Lung microvascular endothelial cell (primary cell): ENCODE measurements around the gene RNF34. TPM values are rescaled to one million over a fixed set of nuclear protein-coding genes. Genes with fewer than 3 reads are reported as not detected.

Experiments
- DNase-seq, 2 donors: peaks; one replicate each; pipeline versions ENCODE4 v3.0.0 to v3.0.0-alpha.2; 2010; ENCODE audit warnings: low read depth in 2 of 2
- total RNA-seq: library from RNA; depleted of rRNA; stranded (reverse); fragments of >200 nt; gene quantifications from 2 replicates; pipeline ENCODE4 v1.2.1, GENCODE V29; 2014

The RNF34 gene
- total RNA-seq, 1 donor from 2014 or later: 116 TPM

DNA sequence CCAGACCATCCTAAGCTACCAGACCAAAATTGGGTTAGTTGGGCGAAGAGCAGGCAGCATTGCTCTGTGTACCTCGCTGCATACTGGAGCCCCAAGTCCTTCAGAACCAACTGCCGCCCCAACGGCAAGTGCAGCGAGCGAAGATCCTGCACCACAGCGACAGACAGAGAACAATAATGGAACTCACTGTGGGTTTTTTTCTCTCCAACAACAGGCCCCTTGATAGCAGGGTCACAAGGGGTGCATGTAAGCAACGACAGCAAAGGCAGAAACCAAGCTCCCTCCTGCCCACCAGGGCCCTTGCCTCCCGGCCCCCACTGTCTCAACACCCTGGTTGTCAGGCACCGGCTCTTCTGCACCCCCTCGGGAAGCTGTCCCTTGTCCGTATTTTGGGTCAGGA is 39.0 kb downstream of the RNF34 start:
- no peak for DNase-seq

DNA sequence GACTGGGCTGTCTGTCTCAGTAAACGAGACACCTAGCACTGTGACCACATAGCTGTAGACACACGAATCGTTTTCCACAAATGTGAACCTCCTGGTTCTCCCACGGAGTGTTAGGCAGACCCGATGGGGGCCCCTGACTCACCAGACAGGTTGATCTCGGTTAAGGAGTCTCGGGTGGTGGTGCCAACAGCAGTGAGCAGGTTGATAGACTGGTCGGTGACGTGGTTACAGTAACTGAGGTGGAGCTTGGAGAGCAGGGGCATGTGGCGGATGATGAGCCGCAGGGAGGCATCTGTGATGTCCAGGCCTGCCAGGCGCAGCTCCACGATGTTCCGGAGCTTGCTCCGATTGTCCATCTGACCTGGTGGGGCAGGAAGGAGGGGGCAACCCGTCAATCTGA is 39.8 kb downstream of the RNF34 start:
- DNase-seq: no peak

DNA sequence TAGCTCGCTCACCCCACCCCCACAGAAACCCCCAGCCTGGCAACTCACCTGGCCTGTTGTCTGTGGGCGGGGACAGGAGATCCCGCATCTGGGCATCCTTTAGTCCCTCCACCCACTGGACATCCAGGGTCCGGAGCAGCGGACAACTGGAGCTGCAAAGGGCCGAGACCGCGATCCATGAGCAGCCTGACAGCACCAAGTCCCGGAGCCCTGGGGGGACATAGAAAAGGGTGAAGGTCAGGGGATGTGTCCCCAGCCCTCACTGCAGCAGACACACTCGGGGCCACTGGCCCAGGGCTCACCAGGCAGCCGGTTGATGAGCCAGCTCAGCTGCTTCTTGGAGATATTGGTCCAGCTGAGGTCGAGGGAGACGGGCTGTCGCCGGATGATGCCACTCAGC is 40.9 kb downstream of the RNF34 start:
- no peak for DNase-seq

DNA sequence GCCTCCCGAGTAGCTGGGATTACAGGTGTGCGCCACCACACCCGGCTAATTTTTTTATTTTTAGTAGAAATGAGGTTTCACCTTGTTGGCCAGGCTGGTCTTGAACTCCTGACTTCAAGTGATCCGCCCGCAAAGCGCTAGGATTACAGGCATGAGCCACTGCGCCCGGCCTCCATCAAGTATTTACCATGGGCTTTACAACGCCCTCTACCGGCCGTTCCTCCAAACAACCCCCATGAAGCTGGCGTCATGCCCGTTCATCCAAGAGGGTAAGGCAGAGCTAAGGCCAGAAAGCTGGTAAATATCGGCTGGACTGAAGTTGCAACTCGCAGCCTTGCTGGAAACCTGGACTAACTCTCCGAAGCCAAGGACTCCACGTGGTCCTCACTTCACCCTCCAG is 41.6 kb downstream of the RNF34 start:
- DNase-seq: no peak

DNA sequence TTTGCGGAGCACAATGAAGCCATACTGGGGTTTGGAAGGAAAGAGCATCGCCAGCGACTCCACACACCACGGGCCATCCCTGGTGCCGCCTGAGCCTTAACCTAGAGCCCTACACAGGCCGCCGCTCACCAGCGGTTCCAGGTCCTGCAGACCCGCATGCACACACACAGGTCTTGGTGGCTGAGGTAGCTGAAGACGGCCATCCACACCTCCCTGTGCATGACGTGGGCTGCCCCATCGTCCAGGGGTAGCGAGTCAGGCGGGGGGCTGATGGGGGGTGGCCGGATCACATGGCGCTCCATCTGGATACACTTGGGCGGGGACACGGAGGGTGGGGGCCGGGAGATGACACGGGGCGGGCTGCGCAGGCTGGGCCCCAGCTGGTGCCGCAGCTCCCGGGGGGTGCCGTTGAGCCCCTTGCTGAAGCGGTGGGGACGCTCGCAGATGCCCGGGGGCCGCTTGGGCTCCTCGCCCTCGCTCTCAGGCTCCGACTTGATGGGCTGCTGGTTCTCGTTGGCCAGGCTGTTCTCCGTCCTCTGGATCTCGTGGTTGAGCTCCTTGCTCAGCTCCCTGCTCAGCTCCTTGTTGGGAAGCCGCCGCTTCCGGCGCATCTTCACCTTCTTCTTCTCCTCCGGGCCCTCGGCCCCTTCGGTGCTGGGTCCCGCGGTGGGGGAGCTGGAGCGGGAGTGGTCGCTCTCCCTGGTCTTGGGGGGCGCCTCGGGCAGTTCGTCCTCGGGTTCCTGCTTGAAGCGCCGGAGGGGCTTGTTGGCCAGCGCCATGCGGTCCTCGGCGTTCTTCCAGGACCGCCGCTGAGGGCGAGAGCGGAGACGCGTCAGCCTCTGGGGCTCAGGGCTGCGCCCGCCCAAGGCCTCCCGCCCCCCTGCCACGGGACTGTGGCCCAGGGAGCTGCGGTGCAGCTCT is 42.4 kb downstream of the RNF34 start:
- DNase-seq: no peak

DNA sequence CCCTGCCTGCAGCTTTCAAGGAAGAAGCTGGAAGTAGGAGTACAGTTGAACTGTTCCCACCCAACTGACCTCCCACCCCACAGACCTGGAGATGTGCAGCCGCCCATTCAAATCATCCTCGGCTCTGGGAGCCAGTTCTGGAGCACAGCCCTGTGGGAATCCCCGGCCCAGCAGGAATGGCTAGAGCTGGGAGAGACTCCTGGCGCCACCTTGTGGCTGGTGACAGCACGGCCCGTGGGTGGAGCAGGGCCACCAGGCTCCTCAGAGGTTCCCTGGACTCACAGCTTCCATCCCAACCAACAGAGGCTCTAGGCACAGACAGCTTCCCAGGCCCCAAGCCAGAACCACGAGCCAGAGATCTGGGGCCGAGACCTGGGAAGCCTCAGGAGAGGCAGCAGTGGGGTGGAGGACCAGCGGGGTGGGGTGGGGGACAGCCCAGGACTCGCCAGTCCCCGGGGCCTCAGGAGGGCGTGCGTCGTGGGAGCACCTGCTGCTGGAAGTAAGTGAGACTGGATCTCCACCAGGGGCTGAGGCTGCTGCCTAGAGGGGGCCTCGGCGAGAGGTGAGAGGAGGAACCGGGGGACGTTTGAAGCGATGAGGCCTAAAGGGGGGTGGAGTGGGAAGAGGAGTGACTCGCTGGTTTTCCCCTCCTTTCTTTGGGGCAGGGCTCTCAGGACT is 43.4 kb downstream of the RNF34 start:
- peak; percentile 81 to 84 for DNase-seq

DNA sequence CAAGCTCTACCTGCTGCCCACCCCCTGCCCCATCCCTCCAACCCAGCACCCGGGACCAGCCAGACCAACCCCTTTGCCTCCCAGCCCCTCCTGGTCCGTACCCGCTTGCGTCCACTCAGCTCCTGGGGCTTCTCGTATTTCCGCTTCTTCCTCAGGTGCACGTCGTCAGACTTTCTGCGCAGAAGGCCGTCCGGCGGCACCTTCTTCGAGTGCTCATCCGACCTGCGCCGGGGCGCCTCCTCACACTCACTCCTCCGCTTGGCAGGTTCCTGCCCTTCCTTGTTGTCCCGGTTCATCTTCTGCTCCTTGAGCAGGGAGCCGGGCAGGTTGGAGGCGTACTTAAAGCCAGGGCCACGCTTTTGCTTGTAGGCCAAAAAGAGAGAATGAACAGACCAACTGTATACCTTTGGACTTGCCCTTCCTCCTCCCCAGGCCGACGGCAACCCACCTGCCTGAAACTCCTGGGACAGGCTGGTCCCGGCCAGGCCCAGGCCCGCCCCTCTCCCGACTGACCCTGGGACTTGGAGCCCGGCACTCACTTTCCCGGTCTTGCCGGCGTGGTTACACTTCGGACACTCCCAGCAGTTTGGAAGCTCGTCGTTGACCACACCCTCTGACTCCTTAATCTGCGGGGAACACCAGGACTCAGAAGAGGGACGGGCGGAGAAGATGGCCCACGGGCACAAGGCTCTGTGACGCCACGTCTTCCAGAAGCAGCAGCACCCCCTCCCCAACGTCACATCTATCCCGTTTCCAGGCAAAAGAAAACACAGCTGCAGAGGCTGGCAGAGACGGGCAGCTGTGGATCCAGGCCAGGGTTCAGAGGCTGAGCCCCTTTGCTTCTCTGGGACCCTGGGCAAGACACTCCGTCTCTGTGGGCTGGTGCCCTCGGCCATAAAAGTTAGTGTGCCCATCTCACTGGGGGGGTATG is 44.3 kb downstream of the RNF34 start:
- DNase-seq: no peak

DNA sequence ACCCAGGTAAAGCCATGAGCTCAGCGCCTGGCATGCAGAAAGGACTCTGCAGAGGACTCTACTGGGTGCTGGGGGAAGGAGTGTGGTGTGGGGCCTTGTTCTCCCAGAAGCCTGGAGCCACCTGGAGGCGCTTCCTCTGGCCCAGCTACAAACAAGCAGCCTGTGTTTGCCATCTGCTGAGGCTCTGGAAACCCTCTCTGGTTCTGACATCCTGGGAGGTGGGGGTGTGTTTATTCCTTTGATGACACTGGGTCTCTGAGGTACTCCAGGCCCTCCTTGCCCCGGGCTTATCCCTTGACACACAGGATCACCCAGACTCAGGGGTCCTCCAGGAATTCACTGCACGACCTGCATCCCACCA is 44.9 kb downstream of the RNF34 start:
- no peak for DNase-seq

DNA sequence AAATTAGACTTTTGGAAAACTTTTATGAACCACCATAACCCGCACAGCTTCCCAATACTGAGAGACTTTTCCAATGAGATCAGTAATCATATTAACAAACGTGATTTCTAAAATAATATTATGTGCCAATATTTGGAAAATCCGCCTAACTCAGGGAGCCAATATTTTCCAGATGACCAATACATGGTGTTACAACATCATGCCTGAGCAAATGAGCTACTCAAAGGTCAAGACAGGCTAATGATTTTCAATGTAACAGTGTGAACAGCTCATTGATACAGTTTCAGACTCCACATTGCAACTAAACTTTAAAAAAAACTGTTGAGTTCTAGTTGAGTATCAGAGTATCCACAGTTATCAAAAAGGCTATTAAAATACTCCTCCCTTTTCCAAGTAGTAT is 46.8 kb downstream of the RNF34 start:
- DNase-seq: no peak

DNA sequence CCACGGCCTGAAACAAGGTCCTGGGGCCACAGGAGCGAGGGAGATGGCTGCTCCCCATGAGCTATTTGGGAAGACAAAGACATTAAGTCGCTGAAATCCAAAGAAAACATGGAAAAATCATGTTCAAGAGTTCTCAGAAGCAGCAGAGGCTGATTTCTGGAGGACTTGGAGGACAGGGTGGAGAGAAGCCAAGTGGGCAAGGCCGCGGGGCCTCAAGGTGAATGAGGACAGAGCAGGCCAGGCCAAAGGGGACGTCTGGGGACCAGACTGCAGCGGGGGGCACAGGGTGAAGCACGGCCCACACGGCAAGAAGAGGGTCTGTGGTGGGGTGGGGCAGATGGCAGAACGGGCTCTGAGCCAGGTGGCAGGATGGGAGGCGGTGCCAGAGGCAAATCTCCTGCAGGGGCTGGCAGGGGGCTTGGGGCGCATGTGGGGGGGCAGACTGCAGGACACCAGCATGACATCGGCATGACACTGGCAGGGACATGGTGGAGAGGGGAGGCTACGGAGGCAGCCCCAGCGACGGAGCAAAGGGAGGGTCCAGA is 48.9 kb downstream of the RNF34 start:
- DNase-seq: no peak

DNA sequence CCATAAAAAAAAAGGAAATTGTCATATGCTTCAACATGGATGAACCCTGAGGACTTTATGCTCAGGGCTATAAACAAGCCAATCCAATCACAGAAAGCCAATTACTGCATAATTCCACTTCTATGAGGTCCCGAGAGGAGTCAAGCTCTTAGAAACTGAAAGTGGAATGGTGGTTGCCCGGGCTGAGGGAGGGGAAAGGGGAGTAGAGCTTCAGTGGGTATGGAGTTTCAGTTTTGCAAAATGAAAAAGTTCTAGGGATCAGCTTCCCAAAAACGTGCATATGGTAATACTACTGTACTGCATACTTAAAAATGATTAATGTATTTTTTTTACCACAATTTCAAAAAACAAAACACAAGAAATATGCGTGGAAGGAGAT is 52.0 kb downstream of the RNF34 start:
- DNase-seq: peak; percentile 61 to 64

DNA sequence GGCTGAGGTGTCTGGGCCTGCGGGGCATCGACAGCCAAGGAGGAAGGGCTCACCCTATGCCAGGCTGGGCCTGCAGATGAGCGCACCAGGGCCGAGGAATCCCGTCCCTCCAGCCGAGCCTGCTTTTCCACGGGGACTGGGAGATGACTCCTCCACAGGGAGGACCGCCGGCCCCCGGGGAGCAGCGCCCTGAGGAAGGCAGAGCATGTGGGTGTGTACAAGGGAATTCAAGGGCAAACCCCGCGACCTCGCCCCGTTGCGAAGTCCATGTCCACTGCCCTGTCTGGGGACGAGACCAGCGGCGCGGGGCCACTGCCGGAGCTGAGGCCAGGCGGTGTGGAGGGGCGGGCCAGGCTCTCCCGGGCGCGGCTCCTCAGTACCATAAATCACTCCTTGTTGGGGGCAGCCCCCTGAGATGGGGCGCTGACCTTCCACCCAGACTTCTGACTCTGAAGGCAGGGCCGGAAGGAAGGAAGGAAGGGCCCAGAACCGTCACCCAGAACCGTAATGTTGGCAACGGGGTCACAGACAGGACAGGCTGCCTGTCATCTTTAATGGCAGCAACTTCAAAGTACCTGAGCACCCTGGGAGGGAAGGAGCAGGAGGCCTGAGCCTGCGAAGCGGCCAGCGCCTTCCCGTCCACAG is 52.5 kb downstream of the RNF34 start:
- DNase-seq: peak; percentile 20 to 46

DNA sequence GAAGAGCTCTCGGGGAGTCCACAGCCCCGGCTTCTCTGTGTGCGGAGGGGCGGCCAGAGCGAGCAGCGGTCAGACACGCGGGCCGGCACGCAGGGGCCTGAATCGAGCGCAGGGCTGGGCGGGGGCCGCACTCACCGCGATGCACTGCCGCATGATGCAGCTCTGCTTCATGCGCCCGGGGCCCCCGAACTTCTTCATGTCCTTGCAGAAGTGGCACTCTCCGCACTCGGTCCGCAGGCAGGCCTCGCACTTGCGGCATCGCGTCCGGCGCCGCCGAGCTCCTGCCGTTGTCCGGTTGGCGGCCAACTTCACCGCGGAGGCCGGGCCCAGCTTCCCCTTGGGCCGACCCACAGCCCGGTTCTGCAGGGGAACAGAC is 53.1 kb downstream of the RNF34 start:
- DNase-seq: no peak

DNA sequence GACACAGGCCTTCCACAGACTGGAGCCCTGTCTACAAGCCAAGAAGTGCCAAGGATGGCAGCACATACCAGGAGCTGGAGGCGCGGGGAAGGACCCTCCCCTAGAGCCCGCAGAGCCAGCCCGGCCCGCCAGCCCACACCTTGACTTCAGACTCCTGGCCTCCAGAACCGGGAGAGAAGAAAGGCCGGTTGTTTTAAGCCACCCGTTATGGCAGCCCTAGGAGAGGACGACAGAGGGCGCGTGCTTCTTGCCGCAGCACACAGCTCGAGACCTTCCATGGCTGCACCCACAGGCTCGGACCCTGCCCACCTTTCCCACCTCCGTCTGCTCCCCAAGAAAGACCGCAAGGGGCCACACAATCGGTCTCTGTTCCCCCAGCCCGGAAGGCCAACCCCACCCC is 53.7 kb downstream of the RNF34 start:
- no peak for DNase-seq

DNA sequence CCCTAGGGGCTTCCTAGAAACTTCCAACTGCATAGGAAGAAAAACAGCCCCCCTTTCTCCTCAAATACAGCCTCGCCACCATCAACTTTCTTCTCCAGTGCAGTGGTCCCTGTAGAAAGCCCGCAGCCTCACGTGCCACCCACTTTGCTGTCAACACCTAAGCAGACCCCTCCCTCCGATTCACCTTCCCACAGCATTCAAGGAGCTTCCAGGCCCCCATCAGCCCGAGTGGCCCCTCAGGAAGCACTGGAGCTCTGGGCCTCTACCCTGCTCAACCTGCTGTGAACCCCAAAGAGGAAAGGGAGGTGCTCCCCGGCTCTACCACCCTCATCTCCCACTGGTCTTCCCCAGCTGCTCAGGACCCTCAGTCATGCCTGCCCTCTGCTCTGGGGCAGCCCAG is 55.0 kb downstream of the RNF34 start:
- DNase-seq: no peak

DNA sequence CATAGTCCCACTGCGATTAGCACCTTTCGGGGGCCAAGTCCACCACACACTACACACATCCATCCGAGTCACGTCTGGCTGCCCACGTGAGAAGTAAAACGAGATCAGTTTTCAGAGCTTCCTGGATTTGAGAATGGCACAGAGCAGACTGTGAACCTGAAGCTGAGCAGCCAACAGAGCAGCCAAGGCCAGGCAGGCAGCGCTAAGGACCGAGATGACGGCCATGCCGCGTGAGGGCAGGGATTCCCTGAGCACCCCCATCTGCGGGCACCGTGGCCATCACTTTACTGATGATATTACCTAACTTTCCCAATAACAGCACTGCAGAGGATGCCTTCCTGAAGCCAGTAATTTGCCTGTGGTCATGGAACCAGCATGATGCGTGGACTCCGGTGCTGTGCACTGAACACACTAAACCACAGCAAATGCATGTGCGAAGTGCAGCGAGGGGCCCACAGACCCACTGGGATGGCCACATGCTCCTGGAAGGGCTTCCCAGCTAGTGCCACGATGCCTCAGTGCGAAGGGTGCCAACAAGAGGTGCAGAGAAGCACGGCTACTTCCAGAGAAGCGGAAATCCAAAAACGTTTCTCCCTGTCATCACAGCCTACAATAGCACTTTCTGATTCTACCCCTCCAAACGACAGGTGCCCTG is 56.0 kb downstream of the RNF34 start:
- no peak for DNase-seq

DNA sequence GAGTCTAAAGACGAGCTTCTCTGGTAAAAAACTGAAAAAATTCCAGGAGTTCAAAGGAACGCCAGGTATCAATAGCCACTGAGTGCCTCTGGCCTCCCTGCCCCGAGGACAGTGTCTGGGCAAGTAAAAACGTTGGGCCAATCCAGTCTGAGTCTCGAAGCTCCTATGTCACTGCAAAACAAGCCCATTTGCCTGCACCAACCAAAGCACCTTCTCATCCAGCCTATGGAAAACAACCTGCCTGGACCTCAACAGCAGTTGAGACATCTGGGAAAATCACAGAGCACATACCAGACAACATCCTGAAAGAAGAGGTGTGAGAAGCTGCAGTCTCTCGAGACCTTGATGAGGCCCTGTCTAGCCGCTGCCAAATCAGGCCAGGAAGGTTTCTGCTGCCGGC is 56.6 kb downstream of the RNF34 start:
- no peak for DNase-seq

DNA sequence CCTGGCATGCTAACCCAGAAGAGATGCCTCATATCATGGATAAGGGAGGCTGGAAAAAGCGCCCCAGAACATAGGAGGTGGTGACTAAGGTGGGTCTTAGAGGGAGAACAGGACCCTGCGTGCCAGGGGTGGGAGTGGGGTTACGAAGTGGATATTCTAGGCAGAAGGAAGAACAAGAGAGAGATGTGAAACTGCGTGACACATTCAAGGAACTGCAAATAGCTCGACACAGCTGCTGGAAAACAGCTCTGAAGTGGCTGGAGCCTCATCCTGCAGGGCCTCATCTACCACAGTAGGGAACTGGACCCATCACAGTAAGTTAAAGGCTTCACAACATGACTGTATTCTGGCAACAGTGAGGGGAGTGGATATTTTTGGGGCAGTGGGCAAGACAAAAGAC is 61.1 kb downstream of the RNF34 start:
- DNase-seq: no peak

DNA sequence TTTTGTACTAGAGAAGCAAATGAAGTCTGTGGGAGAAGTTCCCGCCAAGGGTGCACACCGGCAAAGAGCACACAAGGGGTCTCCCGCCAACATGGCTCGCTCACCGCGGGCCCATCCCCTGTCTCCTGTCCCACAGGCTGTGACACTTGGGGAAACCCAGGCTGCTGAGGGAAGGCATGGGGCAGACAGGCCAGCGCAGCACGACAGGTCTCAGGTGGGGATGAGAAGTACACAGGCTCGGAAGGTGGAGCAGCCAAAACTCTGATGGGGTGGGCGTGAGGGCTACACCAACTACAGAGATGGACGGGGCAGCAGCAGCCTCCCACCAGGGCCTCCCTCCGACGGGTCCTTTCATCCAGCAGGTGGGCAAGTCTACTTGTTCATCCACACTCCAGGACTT is 64.4 kb downstream of the RNF34 start:
- no peak for DNase-seq

DNA sequence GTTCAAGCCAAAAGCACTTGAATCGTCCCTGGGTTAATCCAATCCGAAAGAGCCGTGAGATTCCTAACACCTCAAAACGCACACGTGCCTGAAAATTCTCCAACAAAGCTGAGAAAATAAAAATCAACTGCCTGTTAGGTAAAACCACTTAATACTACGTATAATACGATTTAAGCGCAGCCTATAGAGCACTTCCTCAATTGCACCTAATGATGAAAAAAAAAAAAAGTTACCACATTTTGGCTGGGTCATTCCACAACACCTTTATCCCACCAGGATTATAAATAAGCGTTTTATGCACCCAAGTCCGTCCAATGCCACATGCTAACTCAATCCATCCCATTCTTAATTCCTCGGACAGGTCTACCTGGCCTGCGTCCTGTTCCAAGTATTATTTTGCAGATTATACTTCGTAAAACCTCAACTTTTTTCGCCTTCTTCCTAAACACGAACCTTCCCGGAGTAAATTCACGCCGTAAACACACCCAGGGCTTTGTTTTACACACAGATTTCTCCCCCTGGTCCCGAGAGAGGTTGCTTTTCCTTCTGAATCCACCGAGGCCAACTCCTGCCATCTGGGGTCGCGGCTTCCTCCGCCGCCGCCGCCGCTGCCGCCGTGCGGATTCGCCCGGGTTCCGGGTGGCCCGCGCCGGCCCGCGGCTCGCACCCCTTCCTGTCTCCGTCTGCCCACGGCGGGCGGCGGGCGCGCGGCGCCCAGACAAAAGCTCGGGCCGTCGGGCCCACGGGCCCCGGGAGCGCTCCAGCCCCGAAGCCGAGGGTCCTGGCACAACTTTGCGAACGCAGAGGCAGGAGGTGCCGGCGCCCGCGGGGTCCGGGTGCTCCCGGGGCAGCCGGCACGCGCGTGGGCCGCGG is 66.2 kb downstream of the RNF34 start:
- peak; percentile 21 to 39 for DNase-seq
